Kidney epithelial cell (primary cell): Measurements from ENCODE around the gene ZNF592. TPM values are rescaled to one million over a fixed set of nuclear protein-coding genes. Genes with fewer than 3 reads are reported as not detected.

Source experiments
- DNase-seq: peaks from one replicate; pipeline ENCODE4 v3.0.0-alpha.2; 2010; ENCODE audit warnings: low read depth
- H3K27me3 ChIP-seq: 2 replicates; pipeline ENCODE4 v1.6.0; 2011; ENCODE audit warnings: low read length; ENCODE audit not compliant: control insufficient read depth, insufficient read depth
- H3K36me3 ChIP-seq: 2 replicates; pipeline ENCODE4 v1.5.1; 2011; ENCODE audit warnings: low read length; ENCODE audit not compliant: control insufficient read depth, insufficient read depth
- H3K4me3 ChIP-seq: 2 replicates; pipeline ENCODE4 v1.5.1; 2011; ENCODE audit warnings: low read depth, mild to moderate bottlenecking, control low read depth, low read length
- total RNA-seq: library from RNA; depleted of rRNA; stranded (reverse); fragments of >200 nt; gene quantifications from 2 replicates; pipeline ENCODE4 v1.2.3, GENCODE V29; 2015
- TF ChIP-seq, protein P1 (sequence below): IDR thresholded peaks from 2 replicates; pipeline ENCODE4 v1.5.1; 2011; ENCODE audit warnings: mild to moderate bottlenecking, moderate library complexity, low read length, control low read depth, inconsistent platforms; ENCODE audit not compliant: insufficient read depth, poor library complexity, severe bottlenecking

ZNF592 gene
- total RNA-seq, 1 donor from 2014 or later = 18.8 TPM

DNA sequence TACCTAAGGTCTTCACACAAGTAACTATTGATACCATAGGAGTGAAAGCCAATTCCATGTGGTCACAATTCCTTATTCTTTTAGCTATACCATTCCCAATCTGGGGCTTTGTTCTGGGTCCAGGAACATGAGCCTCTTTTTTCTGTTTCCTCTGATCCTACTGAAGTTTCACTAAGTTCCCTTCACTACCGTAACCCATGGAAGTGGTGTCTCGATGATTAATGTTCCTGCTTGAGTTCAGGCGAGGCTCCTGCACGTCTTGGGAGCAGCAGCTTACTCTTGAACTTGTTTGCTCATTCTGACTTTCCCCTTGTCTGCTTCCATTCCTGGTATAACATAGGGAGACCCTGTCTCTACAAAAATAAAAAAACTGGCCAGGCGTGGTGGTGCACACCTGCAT lies 23.6 kb downstream of the ZNF592 start:
- DNase-seq = no peak
- H3K4me3 ChIP-seq = no peak overlapping the region
- TF ChIP-seq, protein P1, sequence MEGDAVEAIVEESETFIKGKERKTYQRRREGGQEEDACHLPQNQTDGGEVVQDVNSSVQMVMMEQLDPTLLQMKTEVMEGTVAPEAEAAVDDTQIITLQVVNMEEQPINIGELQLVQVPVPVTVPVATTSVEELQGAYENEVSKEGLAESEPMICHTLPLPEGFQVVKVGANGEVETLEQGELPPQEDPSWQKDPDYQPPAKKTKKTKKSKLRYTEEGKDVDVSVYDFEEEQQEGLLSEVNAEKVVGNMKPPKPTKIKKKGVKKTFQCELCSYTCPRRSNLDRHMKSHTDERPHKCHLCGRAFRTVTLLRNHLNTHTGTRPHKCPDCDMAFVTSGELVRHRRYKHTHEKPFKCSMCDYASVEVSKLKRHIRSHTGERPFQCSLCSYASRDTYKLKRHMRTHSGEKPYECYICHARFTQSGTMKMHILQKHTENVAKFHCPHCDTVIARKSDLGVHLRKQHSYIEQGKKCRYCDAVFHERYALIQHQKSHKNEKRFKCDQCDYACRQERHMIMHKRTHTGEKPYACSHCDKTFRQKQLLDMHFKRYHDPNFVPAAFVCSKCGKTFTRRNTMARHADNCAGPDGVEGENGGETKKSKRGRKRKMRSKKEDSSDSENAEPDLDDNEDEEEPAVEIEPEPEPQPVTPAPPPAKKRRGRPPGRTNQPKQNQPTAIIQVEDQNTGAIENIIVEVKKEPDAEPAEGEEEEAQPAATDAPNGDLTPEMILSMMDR = no peak
- no peaks in the 10 kb centered on the region for H3K27me3 ChIP-seq
- peaks cover 1% of the 10 kb centered on the region for H3K36me3 ChIP-seq

DNA sequence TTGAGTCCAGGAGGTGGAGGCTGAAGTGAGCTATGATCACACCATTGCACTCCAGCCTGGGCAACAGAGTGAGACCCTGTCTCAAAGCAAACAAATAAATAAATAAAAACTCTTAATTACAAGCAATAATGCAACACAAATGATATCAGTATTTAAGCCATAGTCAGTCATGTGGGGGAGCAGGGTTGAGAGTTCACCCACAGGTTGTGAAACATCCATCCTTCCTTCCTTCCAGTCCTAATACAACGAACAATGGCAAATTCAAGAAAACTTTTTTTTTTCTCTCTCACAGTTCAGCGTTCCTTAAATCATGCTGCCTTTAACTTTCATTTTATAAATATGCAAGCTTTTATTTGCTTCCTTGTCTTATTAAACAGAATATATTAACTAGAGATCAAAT lies 24.1 kb downstream of the ZNF592 start:
- TF ChIP-seq, protein P1 = no peak
- H3K27me3 ChIP-seq = no peaks in the 10 kb centered on the region
- peaks cover 1% of the 10 kb centered on the region for H3K36me3 ChIP-seq
- no peak overlapping the region for H3K4me3 ChIP-seq
- DNase-seq = no peak

GRCh38 chr15:84773716-84774115 lies 25.3 kb downstream of the ZNF592 start:
- TF ChIP-seq, protein P1 = no peak
- Histone ChIP-seq H3K4me3 (no peak overlapping the region), H3K27me3 (no peaks in the 10 kb centered on the region), H3K36me3 (no peaks in the 10 kb centered on the region)
- no peak for DNase-seq

DNA sequence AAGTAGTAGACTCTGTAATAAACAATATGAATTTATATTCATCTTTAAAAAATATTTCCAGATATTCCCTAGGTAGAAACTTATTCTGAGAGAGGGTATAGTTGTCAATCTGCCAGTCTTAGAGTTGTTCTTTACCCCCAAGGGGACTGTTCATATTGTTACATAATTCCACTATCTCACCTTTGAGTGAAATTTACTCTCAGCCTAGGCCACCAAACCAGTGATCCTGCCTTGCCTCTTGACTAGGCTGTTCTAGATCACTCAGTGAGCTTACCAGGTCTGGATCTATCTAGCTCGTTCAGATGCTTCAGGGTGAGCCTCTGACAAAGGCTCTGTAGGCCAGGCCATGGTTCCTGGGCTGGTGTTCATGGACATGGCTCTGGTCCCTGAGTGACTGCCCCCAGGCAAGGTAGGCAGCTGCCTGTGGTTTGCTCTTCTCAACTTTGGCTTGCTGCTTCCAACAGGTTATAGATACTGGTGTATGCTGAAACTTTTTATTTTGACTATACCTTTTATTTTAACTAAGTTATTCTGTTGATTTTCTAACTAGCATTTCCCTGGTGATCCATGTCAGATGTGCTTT lies 27.6 kb downstream of the ZNF592 start:
- Histone ChIP-seq H3K27me3 (no peaks in the 10 kb centered on the region), H3K36me3 (no peaks in the 10 kb centered on the region)
- TF ChIP-seq, protein P1 = no peak

GRCh38 chr15:84778194-84778593 lies 29.8 kb downstream of the ZNF592 start:
- TF ChIP-seq, protein P1 = no peak
- DNase-seq = no peak
- Histone ChIP-seq H3K4me3 (no peak overlapping the region), H3K27me3 (no peaks in the 10 kb centered on the region), H3K36me3 (no peaks in the 10 kb centered on the region)

More for the DNA sequence above, 27.6 kb downstream of the ZNF592 start:
- H3K4me3 ChIP-seq = no peak overlapping the region
- no peak for DNase-seq

DNA sequence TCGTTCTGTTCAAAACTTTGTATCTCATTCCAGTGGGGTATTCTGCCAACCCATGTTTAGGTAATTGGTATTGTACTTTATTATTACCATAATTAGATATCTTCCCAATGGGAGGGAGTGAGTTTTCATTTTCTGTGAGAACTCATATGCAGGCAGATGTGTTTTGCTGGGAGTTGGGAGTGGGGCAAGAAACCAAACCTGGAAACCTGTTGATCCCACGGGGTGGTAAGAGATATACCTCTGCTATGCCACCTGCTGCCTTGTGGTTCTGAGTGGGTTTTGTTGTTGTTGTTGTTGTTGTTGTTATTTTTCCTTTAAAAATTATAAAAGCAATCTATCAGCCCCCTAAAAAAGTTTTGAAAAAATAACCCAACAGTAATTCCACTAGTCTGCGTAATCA lies 32.1 kb downstream of the ZNF592 start:
- no peaks in the 10 kb centered on the region for H3K36me3 ChIP-seq
- no peak for DNase-seq

More for the DNA sequence above, 32.1 kb downstream of the ZNF592 start:
- Histone ChIP-seq H3K27me3 (no peaks in the 10 kb centered on the region), H3K4me3 (no peak overlapping the region)
- TF ChIP-seq, protein P1 = no peak
